ENCODE results near the gene GPC3.

DNA sequence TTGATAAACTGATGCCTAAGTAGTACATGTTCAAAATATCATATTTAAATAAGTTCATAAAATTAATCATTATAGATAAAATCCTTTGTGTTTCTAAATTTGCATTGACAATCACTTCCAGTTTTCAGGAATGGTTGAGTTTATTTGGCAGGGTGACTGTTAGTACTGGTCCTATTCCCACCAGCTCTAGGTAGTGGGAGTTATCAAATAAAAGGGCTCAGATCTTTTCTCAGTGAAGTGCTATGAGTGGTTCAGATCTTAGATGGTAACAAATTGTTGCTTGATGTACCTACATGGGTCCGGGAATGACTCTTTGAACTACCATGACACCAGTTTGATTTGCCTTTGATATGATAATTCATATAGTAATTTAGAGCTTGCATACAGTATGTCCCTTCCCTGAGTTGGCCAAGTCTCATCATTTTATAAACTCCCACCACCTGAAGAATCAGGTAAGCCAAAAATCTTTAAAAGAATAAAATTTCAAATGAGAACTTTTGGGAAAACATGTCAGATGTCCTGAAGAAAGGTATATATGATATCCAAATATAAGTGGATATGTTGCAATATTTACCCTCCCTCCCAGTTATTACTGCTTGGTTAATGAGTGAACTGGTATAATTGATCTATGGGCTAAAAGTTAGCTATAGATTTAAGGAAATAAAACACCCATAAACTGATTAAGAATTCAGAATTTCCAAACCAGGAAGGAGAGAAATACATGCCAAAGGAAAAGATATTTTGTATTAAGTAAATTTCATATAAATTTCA, 28.6 kb downstream of the GPC3 start:
- TF ChIP-seq BHLHE40 (IDR thresholded peaks at IDR 0.05; ENCODE audit: borderline replicate concordance) (no peak), FOXA1 (IDR thresholded peaks at IDR 0.05) (no peak), SUZ12 (IDR thresholded peaks at IDR 0.05) (no peak), NFRKB (IDR thresholded peaks at IDR 0.05) (no peak), FOXK2 (IDR thresholded peaks at IDR 0.05) (no peak), TARDBP (IDR thresholded peaks at IDR 0.05) (no peak), FOXM1 (IDR thresholded peaks at IDR 0.05; ENCODE audit: borderline replicate concordance) (no peak), ARNT (IDR thresholded peaks at IDR 0.05) (no peak), HDGF (IDR thresholded peaks at IDR 0.05; ENCODE audit: borderline replicate concordance) (no peak)

Measured in HEK293T (cell line).